GM12878 (cell line): ENCODE measurements around the gene KHNYN. TPM values are rescaled to one million over a fixed set of nuclear protein-coding genes. Genes with fewer than 3 reads are reported as not detected.
A peak's percentile ranks its signal among the peaks of the same experiment; 100 is the strongest.

Experiments
- BMI1 ChIP-seq: fragments of 450-650 bp; IDR thresholded peaks from 2 replicates; pipeline ENCODE4 v1.6.1; 2016; ENCODE audit warnings: mild to moderate bottlenecking, moderate library complexity, borderline replicate concordance
- CBX3 ChIP-seq: fragments of 200-600 bp; sonication (generic); IDR thresholded peaks from 2 replicates; pipeline ENCODE4 v1.6.1; 2016; ENCODE audit warnings: low read depth, borderline replicate concordance
- CHD1 ChIP-seq: IDR thresholded peaks from 2 replicates; pipeline ENCODE4 v1.6.1; 2012; ENCODE audit warnings: low read depth, low read length, improper control_type of control experiment
- CHD4 ChIP-seq: fragments of 200-600 bp; sonication (generic); IDR thresholded peaks from 2 replicates; pipeline ENCODE4 v1.6.1; 2016; ENCODE audit warnings: mild to moderate bottlenecking
- ESRRA ChIP-seq: IDR thresholded peaks from 2 replicates; pipeline ENCODE4 v1.6.1; 2012; ENCODE audit warnings: mild to moderate bottlenecking, low read length, improper control_type of control experiment
- HCFC1 ChIP-seq: fragments of 150-350 bp; IDR thresholded peaks from 2 replicates; pipeline ENCODE4 v1.6.1; 2014; ENCODE audit warnings: low read length
- HDGF ChIP-seq: fragments of 450-650 bp; IDR thresholded peaks from 2 replicates; pipeline ENCODE4 v1.6.1; 2016; ENCODE audit warnings: antibody characterized with exemption
- IRF4 ChIP-seq: IDR thresholded peaks from 2 replicates; pipeline ENCODE4 v1.6.1; 2011; ENCODE audit warnings: low read depth, low read length
- KDM1A ChIP-seq: fragments of 200-600 bp; sonication (generic); IDR thresholded peaks from 2 replicates; pipeline ENCODE4 v1.6.1; 2016; ENCODE audit warnings: borderline replicate concordance
- LARP7 ChIP-seq: fragments of 450-650 bp; IDR thresholded peaks from 2 replicates; pipeline ENCODE4 v1.6.1; 2017; ENCODE audit warnings: mild to moderate bottlenecking
- MTA2 ChIP-seq: fragments of 450-650 bp; IDR thresholded peaks from 2 replicates; pipeline ENCODE4 v1.6.1; 2016; ENCODE audit warnings: low read depth, mild to moderate bottlenecking, moderate library complexity
- MYC ChIP-seq: IDR thresholded peaks from 2 replicates; pipeline ENCODE4 v1.6.1; 2011; ENCODE audit warnings: mild to moderate bottlenecking, low read length, moderate library complexity, inconsistent platforms; ENCODE audit not compliant: insufficient read depth, insufficient replicate concordance, insufficient read length, severe bottlenecking
- NFYB ChIP-seq: IDR thresholded peaks from 2 replicates; pipeline ENCODE4 v1.6.1; 2011; ENCODE audit warnings: low read depth, mild to moderate bottlenecking, low read length, improper control_type of control experiment, moderate library complexity; ENCODE audit not compliant: insufficient read depth
- NR2F1 ChIP-seq: fragments of 450-650 bp; conservative IDR thresholded peaks from 2 replicates; pipeline ENCODE4 v1.6.1; 2017; ENCODE audit warnings: mild to moderate bottlenecking
- PAX5 ChIP-seq: IDR thresholded peaks from 2 replicates; pipeline ENCODE4 v1.6.1; 2011; ENCODE audit warnings: low read depth, low read length, borderline replicate concordance
- PML ChIP-seq: IDR thresholded peaks from 2 replicates; pipeline ENCODE4 v1.6.1; 2012; ENCODE audit warnings: low read length, inconsistent platforms
- POU2F2 ChIP-seq: IDR thresholded peaks from 3 replicates; pipeline ENCODE4 v1.6.1; 2011; ENCODE audit warnings: low read depth, mild to moderate bottlenecking, low read length, borderline replicate concordance
- RAD21 ChIP-seq: IDR thresholded peaks from 2 replicates; pipeline ENCODE4 v1.6.1; 2011; ENCODE audit warnings: mild to moderate bottlenecking, low read depth, low read length, moderate library complexity; ENCODE audit not compliant: insufficient read depth
- RUNX3 ChIP-seq: IDR thresholded peaks from 2 replicates; pipeline ENCODE4 v1.6.1; 2012; ENCODE audit warnings: low read length, inconsistent platforms
- SMAD1 ChIP-seq: fragments of 450-650 bp; IDR thresholded peaks from 2 replicates; pipeline ENCODE4 v1.6.1; 2018; ENCODE audit warnings: mild to moderate bottlenecking, low read depth; ENCODE audit not compliant: partially characterized antibody
- STAT1 ChIP-seq: fragments of 450-650 bp; conservative IDR thresholded peaks from 2 replicates; pipeline ENCODE4 v1.6.1; 2014; ENCODE audit warnings: antibody characterized with exemption, mild to moderate bottlenecking
- ZNF687 ChIP-seq: fragments of 450-650 bp; IDR thresholded peaks from 2 replicates; pipeline ENCODE4 v1.6.1; 2017; ENCODE audit warnings: mild to moderate bottlenecking, moderate library complexity
- polyA plus RNA-seq, 11 experiments: library from polyadenylated mRNA; depleted of rRNA in 4 of 11; unstranded in 6 of 11; stranded (reverse) in 5 of 11; fragments of >200 nt; fragmentation: Nextera tagmentation in 4 of 11; fragmentation: Illumina TruSeq in 1 of 11; extraction: Ambion mirVana in 4 of 11; extraction: Trizol in 1 of 11; gene quantifications; 1 replicate in 1 of 11; 2 replicates in 10 of 11; pipeline versions ENCODE4 v1.2.1 to v1.2.3, GENCODE V29; 2011 to 2016; ENCODE audit warnings: inconsistent platforms in 2 of 11, missing spikeins in 2 of 11, low read depth in 1 of 11
- total RNA-seq, 4 experiments: library from RNA; depleted of rRNA in 3 of 4; stranded (reverse); fragments of >200 nt in 3 of 4; fragmentation: Illumina TruSeq in 1 of 4; extraction: Trizol in 1 of 4; gene quantifications; 2 replicates each; pipeline versions ENCODE4 v1.2.1 to v1.2.3, GENCODE V29; 2013 to 2021
- TF ChIP-seq, protein P1 (sequence below): fragments of 450-650 bp; IDR thresholded peaks from 2 replicates; pipeline ENCODE4 v1.6.1; 2017; ENCODE audit warnings: mild to moderate bottlenecking, low read depth, inconsistent platforms; ENCODE audit not compliant: poor library complexity, severe bottlenecking
- TF ChIP-seq, protein P2 (sequence below): fragments of 450-650 bp; IDR thresholded peaks from 2 replicates; pipeline ENCODE4 v1.6.1; 2018; ENCODE audit warnings: mild to moderate bottlenecking, low read depth, moderate library complexity; ENCODE audit not compliant: partially characterized antibody

The KHNYN gene
- total and polyA plus RNA-seq, 10 of the 15 experiments (the other 5 are each of a cell fraction or from before 2014, with no cell fraction given) = 1.4 to 34.7 (median 21.5) TPM

DNA sequence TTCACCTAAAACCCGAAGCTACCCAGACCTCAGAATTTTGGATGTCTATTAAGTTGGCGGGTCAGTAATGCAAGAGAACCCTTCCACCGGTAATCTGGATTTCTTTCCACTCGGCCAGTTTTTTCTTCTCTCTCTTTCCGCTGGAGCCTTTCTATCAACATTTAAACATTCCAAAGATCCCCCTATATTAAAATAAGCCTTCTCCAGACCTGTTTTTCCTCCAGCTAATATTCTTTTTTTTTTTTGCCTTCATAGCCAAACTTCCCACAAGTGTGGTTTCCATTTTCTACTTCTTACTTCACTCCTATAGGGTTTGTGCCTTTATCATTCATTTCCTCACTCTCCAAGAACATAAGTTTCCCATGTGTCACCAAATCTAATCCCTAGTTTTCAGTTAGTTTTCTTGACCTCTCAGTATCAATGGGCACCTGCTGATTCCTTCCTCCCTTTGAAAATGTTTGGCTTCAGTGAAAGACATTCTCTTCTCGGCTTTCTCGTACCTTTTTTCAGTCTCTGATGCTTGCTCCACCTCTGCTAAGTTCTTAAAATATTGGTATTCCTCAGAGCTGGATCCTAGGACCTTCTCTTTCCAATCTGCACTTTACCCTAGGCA lies 13.4 kb downstream of the KHNYN start (continued):
- TF ChIP-seq BMI1 (no peak), POU2F2 (no peak), RUNX3 (peak; percentile 1; the same call in 1 of the 2 replicates), ZNF687 (no peak; the same call in 1 of the 2 replicates), HCFC1 (no peak), SMAD1 (peak; percentile 61), NFYB (no peak), PML (no peak; the same call in 1 of the 2 replicates), PAX5 (no peak), CHD4 (no peak), HDGF (no peak), CBX3 (no peak), STAT1 (no peak), MTA2 (no peak), IRF4 (no peak), LARP7 (no peak), NR2F1 (no peak), RAD21 (no peak), CHD1 (no peak), MYC (no peak), KDM1A (no peak), ESRRA (no peak)
- TF ChIP-seq, protein P1, sequence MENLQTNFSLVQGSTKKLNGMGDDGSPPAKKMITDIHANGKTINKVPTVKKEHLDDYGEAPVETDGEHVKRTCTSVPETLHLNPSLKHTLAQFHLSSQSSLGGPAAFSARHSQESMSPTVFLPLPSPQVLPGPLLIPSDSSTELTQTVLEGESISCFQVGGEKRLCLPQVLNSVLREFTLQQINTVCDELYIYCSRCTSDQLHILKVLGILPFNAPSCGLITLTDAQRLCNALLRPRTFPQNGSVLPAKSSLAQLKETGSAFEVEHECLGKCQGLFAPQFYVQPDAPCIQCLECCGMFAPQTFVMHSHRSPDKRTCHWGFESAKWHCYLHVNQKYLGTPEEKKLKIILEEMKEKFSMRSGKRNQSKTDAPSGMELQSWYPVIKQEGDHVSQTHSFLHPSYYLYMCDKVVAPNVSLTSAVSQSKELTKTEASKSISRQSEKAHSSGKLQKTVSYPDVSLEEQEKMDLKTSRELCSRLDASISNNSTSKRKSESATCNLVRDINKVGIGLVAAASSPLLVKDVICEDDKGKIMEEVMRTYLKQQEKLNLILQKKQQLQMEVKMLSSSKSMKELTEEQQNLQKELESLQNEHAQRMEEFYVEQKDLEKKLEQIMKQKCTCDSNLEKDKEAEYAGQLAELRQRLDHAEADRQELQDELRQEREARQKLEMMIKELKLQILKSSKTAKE = no peak
- TF ChIP-seq, protein P2, sequence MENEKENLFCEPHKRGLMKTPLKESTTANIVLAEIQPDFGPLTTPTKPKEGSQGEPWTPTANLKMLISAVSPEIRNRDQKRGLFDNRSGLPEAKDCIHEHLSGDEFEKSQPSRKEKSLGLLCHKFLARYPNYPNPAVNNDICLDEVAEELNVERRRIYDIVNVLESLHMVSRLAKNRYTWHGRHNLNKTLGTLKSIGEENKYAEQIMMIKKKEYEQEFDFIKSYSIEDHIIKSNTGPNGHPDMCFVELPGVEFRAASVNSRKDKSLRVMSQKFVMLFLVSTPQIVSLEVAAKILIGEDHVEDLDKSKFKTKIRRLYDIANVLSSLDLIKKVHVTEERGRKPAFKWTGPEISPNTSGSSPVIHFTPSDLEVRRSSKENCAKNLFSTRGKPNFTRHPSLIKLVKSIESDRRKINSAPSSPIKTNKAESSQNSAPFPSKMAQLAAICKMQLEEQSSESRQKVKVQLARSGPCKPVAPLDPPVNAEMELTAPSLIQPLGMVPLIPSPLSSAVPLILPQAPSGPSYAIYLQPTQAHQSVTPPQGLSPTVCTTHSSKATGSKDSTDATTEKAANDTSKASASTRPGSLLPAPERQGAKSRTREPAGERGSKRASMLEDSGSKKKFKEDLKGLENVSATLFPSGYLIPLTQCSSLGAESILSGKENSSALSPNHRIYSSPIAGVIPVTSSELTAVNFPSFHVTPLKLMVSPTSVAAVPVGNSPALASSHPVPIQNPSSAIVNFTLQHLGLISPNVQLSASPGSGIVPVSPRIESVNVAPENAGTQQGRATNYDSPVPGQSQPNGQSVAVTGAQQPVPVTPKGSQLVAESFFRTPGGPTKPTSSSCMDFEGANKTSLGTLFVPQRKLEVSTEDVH = peak; percentile 48
